AG10803 (cell line): ENCODE measurements around the gene TRAPPC10.

Source experiments
- DNase-seq: peaks from one replicate; pipeline ENCODE4 v3.0.0; 2010; ENCODE audit warnings: low read depth
- H3K4me3 ChIP-seq: 2 replicates; pipeline ENCODE4 v1.5.1; 2011; ENCODE audit warnings: mild to moderate bottlenecking, low read length, control low read depth
- CTCF ChIP-seq: conservative IDR thresholded peaks from 2 replicates; pipeline ENCODE4 v1.5.1; 2011; ENCODE audit warnings: mild to moderate bottlenecking, low read length, control low read depth, inconsistent platforms

TRAPPC10 gene

GRCh38 chr21:44035244-44035643 is 23.1 kb downstream of the TRAPPC10 start:
- no peak for DNase-seq
- H3K4me3 ChIP-seq: no peak overlapping the region
- TF ChIP-seq CTCF: no peak

- TF ChIP-seq CTCF: no peak
- DNase-seq: no peak
- H3K4me3 ChIP-seq: no peak overlapping the region
Observed at GRCh38 chr21:44038063-44038462, 26.0 kb downstream of the TRAPPC10 start.

- H3K4me3 ChIP-seq: no peak overlapping the region
- TF ChIP-seq CTCF: no peak
- no peak for DNase-seq
Observed at GRCh38 chr21:44039828-44040227, 27.7 kb downstream of the TRAPPC10 start.

GRCh38 chr21:44043613-44044012 is 31.5 kb downstream of the TRAPPC10 start:
- no peak for DNase-seq
- no peak for TF ChIP-seq CTCF
- H3K4me3 ChIP-seq: no peak overlapping the region

GRCh38 chr21:44046734-44047133 is 34.6 kb downstream of the TRAPPC10 start:
- no peak for DNase-seq
- no peak for TF ChIP-seq CTCF
- no peak overlapping the region for H3K4me3 ChIP-seq

GRCh38 chr21:44047996-44048560 is 36.0 kb downstream of the TRAPPC10 start:
- no peak for TF ChIP-seq CTCF
- no peak overlapping the region for H3K4me3 ChIP-seq
- no peak for DNase-seq

- no peak for TF ChIP-seq CTCF
- no peak for DNase-seq
- H3K4me3 ChIP-seq: no peak overlapping the region
Observed at GRCh38 chr21:44049182-44049581, 37.1 kb downstream of the TRAPPC10 start.
